Choroid plexus epithelial cell (primary cell): ENCODE data around the gene HOXA2.

Source experiments
- DNase-seq: peaks from one replicate; pipeline ENCODE4 v3.0.0-alpha.2; 2010; ENCODE audit warnings: low read depth
- H3K4me3 ChIP-seq: 2 replicates; pipeline ENCODE4 v1.5.1; 2011; ENCODE audit warnings: low read depth, mild to moderate bottlenecking, control low read depth, low read length, moderate library complexity
- TF ChIP-seq, protein P1 (sequence below): conservative IDR thresholded peaks from 2 replicates; pipeline ENCODE4 v1.5.1; 2011; ENCODE audit warnings: low read depth, mild to moderate bottlenecking, control low read depth, inconsistent platforms, low read length, moderate library complexity

HOXA2 gene

DNA sequence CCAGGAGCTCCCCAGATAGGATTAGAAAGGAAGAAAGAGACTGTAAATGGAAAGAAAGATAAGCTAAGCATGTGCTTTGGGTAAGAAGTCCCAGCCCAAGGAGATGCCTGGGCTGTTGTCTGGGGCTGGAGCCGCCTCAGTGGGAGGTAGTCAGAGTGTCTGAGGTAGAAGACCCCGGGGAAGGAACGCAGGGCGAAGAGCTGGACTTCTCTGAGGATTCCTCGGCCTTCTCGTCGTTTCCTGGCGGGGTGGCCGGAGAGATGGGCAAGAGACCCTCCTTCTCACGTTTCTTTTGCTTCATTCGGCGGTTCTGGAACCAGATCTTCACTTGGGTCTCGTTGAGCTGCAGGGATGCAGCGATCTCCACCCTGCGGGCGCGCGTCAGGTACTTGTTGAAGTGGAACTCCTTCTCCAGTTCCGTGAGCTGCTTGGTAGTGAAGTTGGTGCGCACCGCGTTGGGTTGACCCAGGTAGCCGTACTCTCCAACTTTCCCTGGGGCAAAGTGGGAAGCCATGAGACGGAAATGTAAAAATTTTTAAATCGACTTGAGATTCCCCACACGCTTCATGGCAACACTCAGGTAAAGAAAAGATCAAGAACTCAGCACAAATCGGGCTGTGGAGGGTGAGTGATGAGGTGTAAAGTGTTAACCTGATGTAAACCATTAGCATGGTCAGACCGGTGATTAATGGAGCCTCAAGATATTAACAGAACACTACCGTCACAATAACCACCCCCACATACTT, 8.0 kb downstream of the HOXA2 start:
- H3K4me3 ChIP-seq: no peak overlapping the region
- no peak for DNase-seq
- TF ChIP-seq, protein P1, sequence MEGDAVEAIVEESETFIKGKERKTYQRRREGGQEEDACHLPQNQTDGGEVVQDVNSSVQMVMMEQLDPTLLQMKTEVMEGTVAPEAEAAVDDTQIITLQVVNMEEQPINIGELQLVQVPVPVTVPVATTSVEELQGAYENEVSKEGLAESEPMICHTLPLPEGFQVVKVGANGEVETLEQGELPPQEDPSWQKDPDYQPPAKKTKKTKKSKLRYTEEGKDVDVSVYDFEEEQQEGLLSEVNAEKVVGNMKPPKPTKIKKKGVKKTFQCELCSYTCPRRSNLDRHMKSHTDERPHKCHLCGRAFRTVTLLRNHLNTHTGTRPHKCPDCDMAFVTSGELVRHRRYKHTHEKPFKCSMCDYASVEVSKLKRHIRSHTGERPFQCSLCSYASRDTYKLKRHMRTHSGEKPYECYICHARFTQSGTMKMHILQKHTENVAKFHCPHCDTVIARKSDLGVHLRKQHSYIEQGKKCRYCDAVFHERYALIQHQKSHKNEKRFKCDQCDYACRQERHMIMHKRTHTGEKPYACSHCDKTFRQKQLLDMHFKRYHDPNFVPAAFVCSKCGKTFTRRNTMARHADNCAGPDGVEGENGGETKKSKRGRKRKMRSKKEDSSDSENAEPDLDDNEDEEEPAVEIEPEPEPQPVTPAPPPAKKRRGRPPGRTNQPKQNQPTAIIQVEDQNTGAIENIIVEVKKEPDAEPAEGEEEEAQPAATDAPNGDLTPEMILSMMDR: no peak

DNA sequence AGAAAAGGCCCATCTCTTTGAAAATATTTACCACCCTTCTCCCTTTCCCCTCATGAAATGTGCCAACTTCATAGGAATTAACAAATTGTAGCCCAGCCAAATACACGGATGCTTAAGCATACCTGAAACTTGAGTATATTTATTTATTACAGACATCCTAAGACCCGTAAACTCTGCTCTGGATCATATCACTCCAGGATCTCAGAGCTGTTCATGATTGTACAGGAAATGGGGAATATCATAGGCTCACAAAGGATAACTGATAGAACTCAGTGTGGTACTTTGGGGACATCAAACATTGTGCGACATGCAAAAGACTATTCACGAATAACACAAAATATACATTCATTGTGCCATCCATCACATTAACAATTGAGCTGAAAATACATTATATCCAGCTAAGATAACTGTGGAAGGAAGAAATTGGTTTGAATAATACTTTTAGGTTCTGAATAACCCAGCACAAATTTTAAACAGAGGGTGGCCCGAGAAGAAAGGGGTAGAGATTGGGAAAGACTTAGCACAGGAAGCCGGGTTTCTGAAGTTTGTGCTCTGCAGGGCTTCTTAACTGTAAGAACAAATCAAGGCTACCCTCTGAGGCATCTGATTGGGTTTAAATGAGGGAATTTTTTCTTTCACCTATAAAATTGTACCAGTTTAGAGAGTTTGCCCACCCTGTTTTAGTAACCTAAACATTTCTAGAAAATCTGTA, 9.1 kb downstream of the HOXA2 start:
- no peak for DNase-seq
- no peak overlapping the region for H3K4me3 ChIP-seq
- TF ChIP-seq, protein P1: no peak

DNA sequence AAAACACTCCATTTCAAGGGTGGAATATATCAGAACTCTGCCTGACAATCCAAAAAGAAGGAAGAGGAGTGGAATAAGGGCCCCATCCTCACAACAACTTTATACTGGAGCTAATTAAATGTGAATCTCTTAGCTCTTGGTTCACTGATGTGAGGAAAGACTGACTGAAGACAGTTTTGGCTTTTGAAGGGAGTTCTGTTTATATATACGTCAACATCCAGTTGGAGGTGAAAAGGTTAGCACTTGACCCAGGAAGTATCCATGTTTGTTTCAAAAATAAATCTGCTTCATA, 9.7 kb downstream of the HOXA2 start:
- no peak overlapping the region for H3K4me3 ChIP-seq
- TF ChIP-seq, protein P1: no peak
- no peak for DNase-seq

DNA sequence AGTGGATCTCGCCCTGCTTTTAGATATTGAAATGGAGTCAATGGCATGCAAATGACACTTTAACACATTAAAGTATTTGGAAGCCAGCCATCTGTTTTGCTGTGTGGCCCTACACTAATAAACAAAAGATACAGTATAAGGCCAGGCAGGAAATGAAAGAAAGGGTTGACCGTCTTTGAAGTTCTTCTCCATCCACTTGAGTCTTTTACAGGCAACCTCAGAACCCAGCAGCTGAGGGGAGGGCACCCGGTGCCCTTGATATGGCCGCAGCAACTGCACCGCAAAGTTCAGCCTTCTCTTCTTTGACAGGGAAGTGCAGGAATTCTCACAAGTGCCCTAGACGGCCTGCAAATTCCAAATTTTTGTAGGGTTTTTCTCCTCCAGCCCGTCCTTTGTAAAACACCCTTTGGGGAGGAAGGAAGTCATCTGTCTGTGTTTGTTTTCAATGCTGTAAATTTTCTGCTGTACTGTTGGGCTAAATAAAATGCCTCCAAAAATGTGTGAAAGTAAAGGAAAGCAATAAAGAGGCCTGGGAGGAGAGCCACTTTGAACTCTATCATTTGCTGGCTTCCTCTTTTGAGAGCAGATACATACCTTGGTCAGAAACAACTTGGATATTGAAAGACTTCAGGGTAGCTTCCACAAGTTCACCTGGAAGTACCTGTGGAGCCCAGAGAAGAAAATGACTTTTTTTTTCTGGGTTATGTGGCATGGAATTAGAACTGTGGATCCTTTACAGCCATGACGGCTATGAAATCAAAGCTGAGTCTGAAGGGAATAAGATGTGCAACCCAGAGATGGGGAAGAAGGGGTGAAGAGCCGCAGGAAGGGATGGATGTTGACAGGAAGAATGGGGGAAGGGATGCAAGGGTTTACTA, 10.3 kb downstream of the HOXA2 start:
- no peak for DNase-seq
- H3K4me3 ChIP-seq: no peak overlapping the region
- TF ChIP-seq, protein P1: no peak

DNA sequence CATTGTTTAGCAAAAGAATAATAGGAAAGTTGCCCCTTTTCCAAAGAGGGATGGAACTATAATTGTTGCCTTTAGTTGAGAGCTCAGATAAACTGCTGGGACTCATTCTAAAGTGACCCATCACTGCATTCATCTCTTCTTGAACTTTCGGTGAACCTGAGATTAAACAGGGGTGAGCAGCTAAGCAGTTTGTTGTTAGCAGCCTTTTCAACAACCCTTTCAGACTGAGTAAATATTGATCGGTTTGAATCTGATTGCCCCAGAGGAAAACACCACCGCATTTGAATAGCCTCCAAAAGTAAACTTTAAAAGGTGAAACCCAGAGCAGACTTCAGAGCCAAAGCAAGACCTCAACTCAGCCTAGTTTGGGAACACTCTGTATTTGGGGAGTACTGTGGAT, 11.4 kb downstream of the HOXA2 start:
- no peak for DNase-seq
- TF ChIP-seq, protein P1: no peak
- H3K4me3 ChIP-seq: no peak overlapping the region

DNA sequence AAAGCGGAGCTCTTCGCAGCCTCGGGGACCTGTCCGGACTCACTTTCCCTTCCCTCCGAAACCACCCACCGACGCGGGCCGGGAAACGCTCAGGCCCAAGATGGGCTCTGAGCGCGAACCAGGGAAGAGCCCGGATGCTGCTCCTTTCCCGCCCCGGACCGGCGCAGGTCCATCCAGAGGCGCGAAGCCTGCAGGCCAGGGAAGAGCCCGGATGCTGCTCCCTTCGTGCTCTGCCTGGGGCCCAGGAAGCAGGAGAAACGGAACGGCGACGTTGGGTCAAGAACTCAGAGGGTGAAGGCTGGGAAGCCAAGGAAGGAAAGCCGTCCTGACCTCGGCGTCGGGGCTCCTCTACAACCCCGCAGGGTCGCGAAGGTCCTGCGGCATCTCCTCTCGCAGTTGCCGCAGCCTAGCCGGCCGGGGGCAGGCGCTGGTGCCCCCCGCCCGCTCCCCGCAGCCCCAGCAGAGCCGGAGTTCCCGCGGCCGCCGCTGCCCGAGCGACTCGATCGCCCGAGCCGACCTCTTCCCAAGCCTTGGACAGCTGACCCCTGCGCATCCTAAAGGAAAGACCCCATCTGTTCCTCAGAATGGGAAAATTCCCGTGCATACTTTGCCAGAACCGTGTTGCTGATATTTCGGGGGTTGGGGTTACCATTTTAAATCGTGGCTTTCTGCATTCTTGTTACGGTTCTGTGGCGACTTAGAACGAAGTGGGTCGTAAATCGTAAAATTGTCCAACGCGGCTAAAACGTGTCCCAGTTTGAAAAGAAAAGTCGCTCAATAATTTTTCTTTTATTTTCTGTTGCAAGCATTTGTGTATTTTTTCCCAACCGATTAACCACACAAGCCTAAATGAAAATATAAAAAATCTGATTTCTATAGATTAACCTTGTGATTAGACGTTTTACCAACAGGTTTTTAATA, 14.2 kb downstream of the HOXA2 start:
- H3K4me3 ChIP-seq: no peak overlapping the region
- no peak for DNase-seq
- TF ChIP-seq, protein P1: no peak
